GM12864 (cell line): ENCODE results near the gene PACRG.

Source experiments
- DNase-seq: peaks from one replicate; pipeline ENCODE4 v3.0.0-alpha.2; 2011; ENCODE audit warnings: low read depth
- H3K4me3 ChIP-seq: 2 replicates; pipeline ENCODE4 v1.5.1; 2011; ENCODE audit warnings: mild to moderate bottlenecking, low read depth, low read length, control low read depth
- CTCF ChIP-seq: IDR thresholded peaks from 2 replicates; pipeline ENCODE4 v1.5.1; 2011; ENCODE audit warnings: low read depth, mild to moderate bottlenecking, moderate library complexity, low read length, control low read depth, inconsistent platforms; ENCODE audit errors: missing control alignments

PACRG gene

GRCh38 chr6:162770136-162770535, 42.4 kb downstream of the PACRG start:
- DNase-seq = no peak
- H3K4me3 ChIP-seq = no peak overlapping the region
- TF ChIP-seq CTCF = no peak

- no peak overlapping the region for H3K4me3 ChIP-seq
- DNase-seq = no peak
- TF ChIP-seq CTCF = no peak
These were observed 43.2 kb downstream of the PACRG start for GRCh38 chr6:162770955-162771354.

GRCh38 chr6:162772466-162772865, 44.7 kb downstream of the PACRG start:
- DNase-seq = no peak
- H3K4me3 ChIP-seq = no peak overlapping the region
- no peak for TF ChIP-seq CTCF

GRCh38 chr6:162773996-162774395, 46.2 kb downstream of the PACRG start:
- no peak for TF ChIP-seq CTCF
- no peak overlapping the region for H3K4me3 ChIP-seq
- no peak for DNase-seq

GRCh38 chr6:162777091-162777490, 49.3 kb downstream of the PACRG start:
- H3K4me3 ChIP-seq = no peak overlapping the region
- no peak for DNase-seq
- TF ChIP-seq CTCF = no peak

- no peak for TF ChIP-seq CTCF
- H3K4me3 ChIP-seq = no peak overlapping the region
These were observed 50.8 kb downstream of the PACRG start for GRCh38 chr6:162778603-162779002.

GRCh38 chr6:162785632-162786242, 58.0 kb downstream of the PACRG start:
- DNase-seq = no peak
- no peak overlapping the region for H3K4me3 ChIP-seq
- TF ChIP-seq CTCF = no peak

More at GRCh38 chr6:162778603-162779002, 50.8 kb downstream of the PACRG start:
- no peak for DNase-seq
